Activated naive CD8-positive, alpha-beta T cell treated with anti-CD3 and anti-CD28 coated beads, Interleukin-2, amount 50 U/mL, for 24 hours (primary cell): ENCODE data around the gene CMTR1.

Experiments used
- ATAC-seq: fragments of 150-1000 bp; cut with Tn5 transposase; one replicate; pipeline ENCODE4 v1.10.0; 2021
- DNase-seq: peaks from one replicate; pipeline ENCODE4 v3.0.0; 2021
- H3K27ac Mint-ChIP-seq: one replicate; pipeline ENCODE4 v1.8.0; 2021; ENCODE audit warnings: mild to moderate bottlenecking, mixed read lengths
- H3K27me3 Mint-ChIP-seq: one replicate; pipeline ENCODE4 v1.8.0; 2021; ENCODE audit warnings: mixed read lengths
- H3K36me3 Mint-ChIP-seq: one replicate; pipeline ENCODE4 v1.8.0; 2021; ENCODE audit warnings: low read depth, mixed read lengths
- H3K4me1 Mint-ChIP-seq: one replicate; pipeline ENCODE4 v1.8.0; 2021; ENCODE audit warnings: mixed read lengths
- H3K4me3 Mint-ChIP-seq: one replicate; pipeline ENCODE4 v1.8.0; 2021; ENCODE audit warnings: mild to moderate bottlenecking, moderate library complexity, mixed read lengths
- H3K9me3 Mint-ChIP-seq: one replicate; pipeline ENCODE4 v1.8.0; 2021; ENCODE audit warnings: mixed read lengths

The CMTR1 gene

DNA sequence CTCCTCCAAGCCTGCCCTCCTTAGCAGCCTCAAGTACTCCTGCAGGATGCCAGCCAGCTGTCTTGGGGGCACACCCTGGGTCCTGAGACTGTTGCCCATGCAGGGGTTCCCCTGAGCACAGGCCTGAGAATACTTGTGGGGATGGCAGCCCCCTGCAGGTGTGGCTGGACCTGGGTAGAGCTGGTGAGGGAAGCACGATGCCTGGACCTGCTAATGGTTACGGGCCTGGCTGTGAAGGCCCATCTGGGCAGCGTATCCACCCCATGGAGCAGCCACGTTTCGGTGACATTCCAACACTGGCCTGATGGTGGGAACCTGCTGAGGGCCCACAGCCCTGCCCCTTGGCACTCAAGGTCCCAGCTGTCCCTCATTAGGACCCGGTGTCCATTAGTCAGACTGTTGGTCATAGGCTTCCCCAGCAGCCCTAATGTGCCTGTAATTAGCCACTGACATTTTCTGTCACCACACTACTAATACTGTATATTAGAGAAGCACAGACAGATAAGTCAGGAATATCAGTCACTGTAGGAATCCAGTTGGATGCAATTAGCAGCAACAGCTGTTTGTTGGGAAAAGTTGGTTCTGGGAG is 46.3 kb downstream of the CMTR1 start:
- H3K27me3 Mint-ChIP-seq: no peaks in the 10 kb centered on the region
- no peak for DNase-seq
- H3K9me3 Mint-ChIP-seq: no peaks in the 10 kb centered on the region
- H3K36me3 Mint-ChIP-seq: peaks cover 15% of the 10 kb centered on the region
- H3K4me1 Mint-ChIP-seq: no peaks in the 10 kb centered on the region
- ATAC-seq: no peak
- no peak overlapping the region for H3K4me3 Mint-ChIP-seq
- H3K27ac Mint-ChIP-seq: no peak overlapping the region

DNA sequence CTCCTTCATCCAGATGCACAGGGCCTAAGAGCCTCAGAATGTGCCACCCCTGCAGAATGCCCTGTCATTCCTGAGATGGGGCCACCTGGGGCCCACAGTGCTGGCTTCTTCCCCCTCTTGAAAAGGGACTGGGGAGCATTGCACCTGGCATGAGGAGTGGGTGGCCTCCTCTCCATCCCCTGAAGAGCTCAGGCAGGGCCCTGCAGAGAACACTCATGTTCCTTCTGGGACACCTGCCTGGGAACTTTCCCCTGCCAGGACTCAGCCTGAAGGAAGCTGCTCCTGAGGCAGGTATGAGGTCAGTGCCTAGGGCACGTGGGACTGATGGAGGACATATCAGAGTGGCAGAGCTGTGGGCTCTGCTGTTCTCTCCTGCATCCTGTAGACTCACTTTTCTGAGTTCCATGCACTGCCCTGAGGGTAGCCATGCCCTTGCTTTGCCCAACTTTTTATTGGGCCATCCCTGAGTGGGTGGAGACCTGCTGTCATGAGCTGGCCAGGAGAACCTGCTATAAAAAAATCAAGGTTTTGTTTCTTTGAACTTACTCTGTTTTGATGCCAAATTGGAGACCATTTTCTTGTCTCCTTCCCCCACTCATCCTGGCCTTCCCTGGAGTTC is 47.2 kb downstream of the CMTR1 start:
- Mint-ChIP-seq H3K4me3 (no peak overlapping the region), H3K27ac (no peak overlapping the region), H3K4me1 (no peaks in the 10 kb centered on the region), H3K36me3 (peaks cover 12% of the 10 kb centered on the region), H3K27me3 (no peaks in the 10 kb centered on the region), H3K9me3 (no peaks in the 10 kb centered on the region)
- ATAC-seq (no peak), DNase-seq (no peak)

DNA sequence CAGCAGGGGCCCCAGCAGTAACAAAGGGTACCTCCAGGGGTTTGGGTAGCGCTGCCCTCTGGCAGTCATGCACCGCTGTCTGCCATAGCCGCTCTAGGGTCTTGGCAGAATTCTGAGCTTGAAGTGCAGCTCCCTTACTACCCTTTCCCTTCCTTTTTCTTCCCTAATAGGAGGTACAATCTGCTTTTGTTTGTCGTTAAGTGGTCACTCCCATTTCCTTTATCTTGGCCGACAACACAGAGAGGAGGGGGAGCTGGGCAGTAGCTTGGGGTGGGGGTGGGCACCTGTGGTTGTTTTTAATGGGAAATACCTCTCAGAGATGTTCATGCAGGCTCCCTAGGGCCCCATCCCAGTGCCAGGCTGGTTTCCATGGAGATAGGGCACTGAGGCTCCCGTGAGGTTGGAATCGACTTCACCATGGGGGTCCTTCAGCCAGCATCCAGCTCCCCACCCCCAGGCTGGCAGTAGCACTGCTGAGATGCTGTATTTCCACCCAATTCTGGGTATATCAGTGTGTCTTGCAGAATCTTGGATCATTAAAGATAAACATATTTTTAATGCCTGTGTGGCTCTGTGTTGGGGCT is 48.0 kb downstream of the CMTR1 start:
- no peaks in the 10 kb centered on the region for H3K27me3 Mint-ChIP-seq
- H3K27ac Mint-ChIP-seq: no peak overlapping the region
- H3K4me1 Mint-ChIP-seq: no peaks in the 10 kb centered on the region
- H3K4me3 Mint-ChIP-seq: no peak overlapping the region
- DNase-seq (no peak), ATAC-seq (no peak)
- H3K36me3 Mint-ChIP-seq: peaks cover 11% of the 10 kb centered on the region
- H3K9me3 Mint-ChIP-seq: no peaks in the 10 kb centered on the region

DNA sequence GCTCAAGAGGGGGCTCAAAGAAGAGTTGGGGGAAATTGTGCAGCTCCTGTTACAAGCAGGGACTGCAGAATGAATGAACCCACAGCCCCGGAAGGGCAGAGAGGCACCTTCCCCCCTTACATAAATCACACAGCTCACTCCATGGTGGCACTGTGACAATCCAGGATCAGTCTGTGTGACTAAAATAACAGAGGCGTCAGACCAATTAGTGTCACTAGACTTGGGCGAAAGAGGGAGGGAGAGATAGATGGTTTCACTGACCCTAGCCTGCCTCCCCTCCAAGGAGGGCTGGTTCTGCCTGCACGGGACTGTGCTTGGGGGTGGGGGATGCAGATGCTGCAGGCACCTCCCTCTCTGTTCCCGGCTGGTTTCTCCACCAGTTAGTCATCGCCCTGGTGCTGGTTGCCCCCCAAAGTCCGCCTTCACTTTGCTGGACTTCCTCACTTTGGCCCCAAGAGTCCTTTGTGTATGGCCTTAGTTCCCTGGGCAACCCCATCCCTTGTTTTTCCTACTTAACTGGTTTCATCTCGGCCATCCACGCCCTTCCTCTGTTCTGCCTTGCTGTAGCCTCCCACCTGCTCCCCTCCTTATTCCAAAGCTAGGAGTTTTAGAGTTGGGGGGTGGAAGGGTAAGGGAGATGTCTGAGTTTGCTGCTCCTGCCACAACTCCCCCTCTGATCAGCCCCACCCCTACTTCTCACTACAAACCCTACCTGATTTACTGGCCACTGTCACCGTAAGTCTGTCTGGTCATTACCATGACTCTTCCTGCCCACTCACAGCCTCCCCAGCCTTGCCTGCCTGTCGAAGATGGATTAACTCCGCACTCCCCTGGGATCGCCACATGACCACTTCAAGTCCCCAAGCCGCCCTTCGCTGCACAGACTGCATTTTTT is 48.9 kb downstream of the CMTR1 start:
- Mint-ChIP-seq H3K36me3 (peaks cover 11% of the 10 kb centered on the region), H3K27ac (peak overlapping the region; percentile 30), H3K4me3 (no peak overlapping the region), H3K27me3 (no peaks in the 10 kb centered on the region), H3K4me1 (peaks cover 3% of the 10 kb centered on the region), H3K9me3 (no peaks in the 10 kb centered on the region)
- DNase-seq (no peak), ATAC-seq (no peak)

DNA sequence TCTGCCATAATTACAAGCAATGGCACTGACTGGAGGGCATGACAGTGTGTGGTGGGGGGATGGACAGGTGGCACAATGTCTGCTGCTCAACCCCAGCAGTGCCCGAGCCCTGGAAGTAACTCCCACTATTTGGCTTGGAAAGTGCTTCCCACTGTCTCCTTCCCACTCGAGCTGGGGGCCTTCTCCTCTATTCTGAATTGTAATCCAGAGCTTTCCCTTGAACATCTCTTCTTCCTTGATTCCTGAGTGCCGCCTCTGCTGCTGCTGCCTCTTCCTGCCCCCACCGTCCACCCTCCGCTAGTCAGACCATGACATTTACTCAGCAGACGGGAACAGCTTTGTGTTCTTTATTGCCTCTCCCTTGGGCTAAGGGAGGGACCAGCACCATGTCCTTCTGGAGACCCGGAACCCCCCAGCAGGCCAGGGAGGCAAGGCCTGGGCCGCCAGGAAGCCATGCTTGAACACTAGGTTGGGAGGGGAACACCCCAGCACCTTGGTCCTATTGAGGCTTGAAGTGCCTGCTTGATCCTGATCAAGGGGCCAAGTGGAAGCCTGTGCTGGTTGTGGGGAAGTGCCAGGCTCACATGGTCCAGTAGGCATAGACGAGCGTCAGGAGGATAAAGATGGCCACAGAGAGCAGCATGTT is 49.7 kb downstream of the CMTR1 start:
- peaks cover 4% of the 10 kb centered on the region for H3K4me1 Mint-ChIP-seq
- ATAC-seq: no peak
- no peaks in the 10 kb centered on the region for H3K9me3 Mint-ChIP-seq
- peak overlapping the region; percentile 30 for H3K27ac Mint-ChIP-seq
- H3K4me3 Mint-ChIP-seq: no peak overlapping the region
- H3K27me3 Mint-ChIP-seq: no peaks in the 10 kb centered on the region
- no peak for DNase-seq
- H3K36me3 Mint-ChIP-seq: peaks cover 11% of the 10 kb centered on the region

DNA sequence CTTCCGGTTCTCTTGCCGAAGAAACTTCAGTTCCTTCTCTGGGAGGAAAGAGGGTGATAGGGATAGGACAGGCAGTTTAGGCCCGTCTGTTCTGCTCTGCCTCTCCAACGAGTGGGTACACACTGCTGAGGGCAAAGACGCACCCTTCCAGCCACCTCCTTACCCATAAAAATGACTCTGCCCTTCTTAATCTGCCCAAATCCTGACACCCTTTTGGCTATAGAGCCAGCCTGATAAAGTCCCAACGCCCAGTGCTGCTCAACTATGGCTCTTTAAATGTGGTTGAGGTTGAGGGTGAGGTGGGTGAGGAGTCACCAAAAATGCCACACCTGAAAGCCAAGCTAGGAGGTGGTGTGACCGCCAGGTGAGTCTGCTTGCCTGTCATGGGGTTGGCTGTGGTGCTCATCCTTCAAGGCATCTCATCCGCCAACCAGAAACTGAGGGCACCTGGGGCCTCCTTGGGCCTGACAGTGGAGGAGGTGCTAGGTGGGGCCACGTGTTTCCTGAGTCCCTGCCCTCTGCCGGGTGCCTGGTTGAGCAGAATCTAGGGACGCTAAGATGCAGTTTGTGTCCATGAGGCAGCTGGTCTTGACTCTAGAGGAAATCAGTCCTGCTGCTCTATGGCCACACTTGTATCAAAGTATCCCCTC is 50.4 kb downstream of the CMTR1 start:
- ATAC-seq (no peak), DNase-seq (no peak)
- no peak overlapping the region for H3K4me3 Mint-ChIP-seq
- no peak overlapping the region for H3K27ac Mint-ChIP-seq
- H3K36me3 Mint-ChIP-seq: peaks cover 11% of the 10 kb centered on the region
- peaks cover 10% of the 10 kb centered on the region for H3K4me1 Mint-ChIP-seq
- H3K9me3 Mint-ChIP-seq: no peaks in the 10 kb centered on the region
- no peaks in the 10 kb centered on the region for H3K27me3 Mint-ChIP-seq

DNA sequence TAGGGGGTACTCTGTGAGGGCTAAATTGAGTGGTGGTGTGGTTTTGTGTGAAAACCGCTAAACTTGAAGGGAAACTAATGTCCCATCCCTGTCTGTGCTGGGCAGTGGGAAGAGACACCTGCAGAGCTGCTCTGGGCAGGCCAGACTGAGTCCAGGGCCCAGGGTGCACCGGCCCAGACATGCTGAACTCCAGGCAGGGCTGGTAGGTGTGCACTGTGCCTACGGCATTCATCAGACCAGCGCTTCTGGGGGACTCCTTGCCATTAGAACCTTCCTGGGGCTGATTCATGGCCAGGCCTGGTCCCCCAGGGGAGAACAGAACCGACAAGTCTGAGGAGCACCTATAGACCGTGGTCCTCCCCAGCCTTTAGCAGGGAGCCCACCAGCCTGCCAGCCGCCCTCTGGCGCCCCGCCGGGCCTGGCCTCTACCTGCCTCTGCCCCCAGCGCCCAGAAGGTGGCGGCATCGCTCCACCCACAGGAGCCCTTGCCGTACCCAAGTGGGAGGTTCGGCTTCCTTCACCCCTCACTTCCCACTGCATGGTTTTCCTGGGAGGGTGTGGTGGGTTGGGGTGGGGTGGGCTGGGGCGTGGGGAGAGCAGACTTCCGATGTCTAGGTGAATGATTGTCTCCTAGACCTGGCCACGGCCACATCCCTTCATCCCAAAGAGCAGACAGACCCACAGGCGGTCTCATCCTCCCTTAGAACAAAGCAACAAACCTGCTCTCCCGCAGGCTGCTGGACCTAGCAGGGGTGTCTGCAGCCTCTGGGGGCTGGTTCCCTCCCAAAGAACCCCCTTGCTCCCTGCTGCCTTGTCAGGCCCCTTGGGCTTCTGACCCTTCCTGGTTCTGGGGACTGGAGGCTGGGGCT is 51.1 kb downstream of the CMTR1 start:
- ATAC-seq: peak; percentile 73
- H3K36me3 Mint-ChIP-seq: peaks cover 16% of the 10 kb centered on the region

DNA sequence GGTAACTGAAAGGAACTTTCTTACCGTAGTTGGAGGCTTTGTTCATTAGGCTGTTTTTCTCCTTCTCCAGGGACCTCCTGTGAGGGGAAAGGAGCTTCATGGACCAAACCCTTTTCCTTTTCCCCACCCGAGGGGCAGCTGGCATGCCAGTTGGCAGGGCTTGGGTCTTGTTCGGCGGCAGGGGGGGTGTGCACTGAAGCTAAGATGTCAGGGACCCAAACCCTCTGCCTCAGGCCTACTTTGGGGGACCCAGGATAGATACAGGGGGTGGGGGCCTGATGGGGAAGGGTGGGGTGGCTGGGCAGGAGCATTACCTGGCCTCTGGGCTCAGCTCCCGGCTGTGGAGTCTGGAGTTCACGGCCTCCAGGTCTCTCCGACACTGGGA is 51.8 kb downstream of the CMTR1 start:
- H3K9me3 Mint-ChIP-seq: no peaks in the 10 kb centered on the region
- no peak for ATAC-seq
- H3K36me3 Mint-ChIP-seq: peaks cover 16% of the 10 kb centered on the region
- no peaks in the 10 kb centered on the region for H3K27me3 Mint-ChIP-seq
- H3K4me3 Mint-ChIP-seq: no peak overlapping the region
- DNase-seq: no peak
- H3K4me1 Mint-ChIP-seq: peaks cover 23% of the 10 kb centered on the region
- no peak overlapping the region for H3K27ac Mint-ChIP-seq

More for the DNA sequence above, 51.1 kb downstream of the CMTR1 start:
- H3K27me3 Mint-ChIP-seq: no peaks in the 10 kb centered on the region
- no peak overlapping the region for H3K27ac Mint-ChIP-seq
- H3K9me3 Mint-ChIP-seq: no peaks in the 10 kb centered on the region
- DNase-seq: peak; percentile 79
- peaks cover 18% of the 10 kb centered on the region for H3K4me1 Mint-ChIP-seq
- H3K4me3 Mint-ChIP-seq: no peak overlapping the region

DNA sequence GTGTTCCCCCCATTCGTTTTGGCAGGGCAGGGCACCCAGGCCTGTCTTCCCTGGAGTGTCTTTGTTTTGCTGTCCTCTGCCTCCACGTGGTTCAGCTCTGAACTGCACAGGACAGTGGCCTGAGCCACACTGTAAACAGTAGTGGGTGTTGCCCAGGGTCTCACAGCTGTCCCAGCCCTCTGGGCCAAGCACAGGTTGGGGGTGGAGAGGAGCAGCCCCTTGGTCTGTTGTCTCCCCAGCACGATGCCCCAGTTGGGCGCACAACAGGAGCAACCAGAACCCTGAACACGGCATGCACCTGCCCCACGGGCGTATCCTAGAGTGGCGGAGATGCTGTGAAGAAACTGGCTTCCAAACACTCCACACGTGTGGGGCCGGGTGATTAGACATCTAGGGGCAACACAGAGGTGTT is 52.3 kb downstream of the CMTR1 start:
- H3K4me3 Mint-ChIP-seq: no peak overlapping the region
- peaks cover 16% of the 10 kb centered on the region for H3K36me3 Mint-ChIP-seq
- H3K9me3 Mint-ChIP-seq: no peaks in the 10 kb centered on the region
- DNase-seq (no peak), ATAC-seq (no peak)
- H3K27ac Mint-ChIP-seq: no peak overlapping the region
- H3K27me3 Mint-ChIP-seq: no peaks in the 10 kb centered on the region
- peaks cover 29% of the 10 kb centered on the region for H3K4me1 Mint-ChIP-seq

DNA sequence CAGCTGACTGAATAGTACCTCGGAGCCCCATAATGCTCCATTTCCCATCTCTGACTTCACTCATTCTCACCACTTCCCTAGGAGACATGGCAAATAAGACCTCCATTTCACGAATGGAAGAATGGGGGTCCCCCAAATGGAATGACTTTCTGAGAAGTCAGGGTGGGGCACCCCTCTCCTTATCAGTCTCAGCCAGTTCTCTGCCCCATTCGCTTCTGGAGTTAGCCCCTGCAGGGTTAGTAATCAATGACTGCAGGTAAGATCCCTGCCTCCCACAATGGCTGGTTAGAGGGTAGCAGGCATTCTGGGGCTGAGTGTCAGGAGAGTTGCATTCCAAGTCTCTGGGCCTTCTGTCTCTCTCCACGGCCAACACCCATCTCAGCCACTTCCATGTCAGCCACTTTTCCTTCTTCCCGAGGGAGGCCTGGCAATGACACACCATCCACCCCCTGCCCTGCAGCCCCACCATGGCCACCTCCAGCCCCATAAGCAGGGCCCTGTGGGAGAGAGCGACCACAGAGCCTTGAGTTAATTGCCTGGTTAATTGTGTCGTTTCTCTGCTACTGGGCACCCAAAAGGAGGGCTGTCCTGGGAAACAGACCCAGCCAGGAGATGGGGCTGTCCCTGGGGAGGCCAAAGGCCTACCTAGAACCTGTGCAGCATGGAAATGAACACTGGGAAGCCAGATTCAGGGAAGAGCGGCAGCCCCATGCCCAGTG is 53.3 kb downstream of the CMTR1 start:
- H3K9me3 Mint-ChIP-seq: no peaks in the 10 kb centered on the region
- no peak overlapping the region for H3K27ac Mint-ChIP-seq
- H3K27me3 Mint-ChIP-seq: no peaks in the 10 kb centered on the region
- no peak overlapping the region for H3K4me3 Mint-ChIP-seq
- DNase-seq: no peak
- peaks cover 16% of the 10 kb centered on the region for H3K36me3 Mint-ChIP-seq
- H3K4me1 Mint-ChIP-seq: peaks cover 38% of the 10 kb centered on the region
- ATAC-seq: no peak

DNA sequence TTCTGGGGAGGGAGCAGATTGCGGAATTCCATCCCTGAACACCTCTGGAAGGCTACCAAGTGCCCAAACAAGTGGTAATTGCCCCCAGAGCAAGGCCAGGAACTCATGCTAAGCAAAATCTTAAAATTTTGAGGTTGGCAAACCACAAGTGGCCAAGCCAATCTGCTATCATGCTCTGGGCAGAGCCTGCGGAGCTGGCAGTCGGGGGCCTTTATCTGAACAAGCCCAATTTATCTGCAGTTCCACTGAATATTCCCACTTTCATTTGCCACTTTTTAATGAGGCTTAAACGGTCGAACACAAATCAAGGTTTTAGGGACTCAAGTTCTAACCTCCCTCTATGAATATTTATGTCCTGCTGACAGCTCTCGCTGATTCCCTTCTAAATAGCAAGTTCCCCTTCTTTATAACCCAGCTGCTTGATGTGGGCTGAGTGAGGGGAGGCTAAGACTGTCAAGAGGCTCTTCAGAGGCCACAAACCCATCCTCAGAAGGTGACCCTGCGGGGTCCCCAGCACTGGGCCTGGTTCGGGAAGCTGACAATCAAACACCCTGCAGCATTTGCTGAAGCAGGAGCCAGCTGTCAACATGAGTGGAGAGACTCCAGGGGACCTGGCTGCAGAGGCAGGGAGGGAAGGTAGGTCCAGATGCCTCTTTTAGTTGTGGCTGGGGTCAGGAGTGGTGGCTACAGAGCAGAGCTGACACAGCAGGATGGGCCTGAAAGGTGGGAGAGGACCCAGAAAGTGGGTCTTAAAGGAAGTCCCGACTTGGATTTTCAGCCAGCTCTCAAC is 54.8 kb downstream of the CMTR1 start:
- ATAC-seq (no peak), DNase-seq (no peak)
- Mint-ChIP-seq H3K36me3 (peaks cover 8% of the 10 kb centered on the region), H3K4me3 (no peak overlapping the region), H3K27me3 (no peaks in the 10 kb centered on the region), H3K4me1 (peaks cover 53% of the 10 kb centered on the region), H3K9me3 (no peaks in the 10 kb centered on the region), H3K27ac (no peak overlapping the region)

DNA sequence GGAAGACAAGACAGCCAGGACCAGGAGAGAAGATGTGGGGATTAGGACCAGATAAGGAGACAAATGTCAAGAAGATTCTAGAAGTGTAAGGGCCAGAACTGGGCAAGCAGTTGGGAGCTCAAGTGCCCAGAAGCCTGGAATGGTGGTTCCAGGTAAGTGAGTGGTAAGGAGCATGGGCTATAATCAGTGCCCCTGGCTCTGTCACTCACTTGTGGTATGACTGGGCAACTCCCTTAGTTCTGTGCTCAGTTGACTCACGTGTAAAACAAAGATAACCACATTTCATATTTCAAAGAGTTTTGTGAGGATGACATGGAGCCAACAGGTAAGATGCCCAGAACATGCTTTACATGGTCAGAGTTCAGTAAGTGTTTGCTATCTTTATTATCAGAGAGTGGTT is 55.5 kb downstream of the CMTR1 start:
- Mint-ChIP-seq H3K27ac (no peak overlapping the region), H3K4me3 (no peak overlapping the region), H3K4me1 (peaks cover 60% of the 10 kb centered on the region), H3K27me3 (no peaks in the 10 kb centered on the region), H3K9me3 (no peaks in the 10 kb centered on the region), H3K36me3 (peaks cover 8% of the 10 kb centered on the region)
- DNase-seq: no peak
- peak; percentile 62 for ATAC-seq
